ENCODE results near the gene ANKRD16. TPM values are rescaled to one million over a fixed set of nuclear protein-coding genes. Genes with fewer than 3 reads are reported as not detected.

ANKRD16 gene
- total RNA-seq, 2 experiments from 2014 or later: 3.3 to 5.4 TPM

- Mint-ChIP-seq H3K36me3 (ENCODE audit: low read depth) (peaks cover 49% of the 10 kb centered on the region), H3K27ac (no peak overlapping the region), H3K27me3 (no peaks in the 10 kb centered on the region), H3K4me3 (no peak overlapping the region), H3K4me1 (peaks cover 37% of the 10 kb centered on the region), H3K9me3 (peaks cover 8% of the 10 kb centered on the region)
- ChIA-PET CTCF (no interaction called here), POLR2A (interaction anchor here (0.6 kb wide), 1 partner anchor 274 kb away, joined by 5 read pairs; no protein-coding TSS in a partner anchor)
- DNase-seq: no peak
Measured at GRCh38 chr10:5897504-5897903, 7.8 kb upstream of the ANKRD16 start.

GRCh38 chr10:5897053-5897340 lies 7.3 kb upstream of the ANKRD16 start:
- POLR2A ChIA-PET: no interaction called here
- peaks cover 8% of the 10 kb centered on the region for H3K9me3 Mint-ChIP-seq
- no peak overlapping the region for H3K27ac Mint-ChIP-seq
- no peaks in the 10 kb centered on the region for H3K27me3 Mint-ChIP-seq
- no peak overlapping the region for H3K4me3 Mint-ChIP-seq
- peaks cover 42% of the 10 kb centered on the region for H3K4me1 Mint-ChIP-seq
- H3K36me3 Mint-ChIP-seq (ENCODE audit: low read depth): peaks cover 47% of the 10 kb centered on the region
- CTCF ChIA-PET: no interaction called here
- DNase-seq: no peak

DNA sequence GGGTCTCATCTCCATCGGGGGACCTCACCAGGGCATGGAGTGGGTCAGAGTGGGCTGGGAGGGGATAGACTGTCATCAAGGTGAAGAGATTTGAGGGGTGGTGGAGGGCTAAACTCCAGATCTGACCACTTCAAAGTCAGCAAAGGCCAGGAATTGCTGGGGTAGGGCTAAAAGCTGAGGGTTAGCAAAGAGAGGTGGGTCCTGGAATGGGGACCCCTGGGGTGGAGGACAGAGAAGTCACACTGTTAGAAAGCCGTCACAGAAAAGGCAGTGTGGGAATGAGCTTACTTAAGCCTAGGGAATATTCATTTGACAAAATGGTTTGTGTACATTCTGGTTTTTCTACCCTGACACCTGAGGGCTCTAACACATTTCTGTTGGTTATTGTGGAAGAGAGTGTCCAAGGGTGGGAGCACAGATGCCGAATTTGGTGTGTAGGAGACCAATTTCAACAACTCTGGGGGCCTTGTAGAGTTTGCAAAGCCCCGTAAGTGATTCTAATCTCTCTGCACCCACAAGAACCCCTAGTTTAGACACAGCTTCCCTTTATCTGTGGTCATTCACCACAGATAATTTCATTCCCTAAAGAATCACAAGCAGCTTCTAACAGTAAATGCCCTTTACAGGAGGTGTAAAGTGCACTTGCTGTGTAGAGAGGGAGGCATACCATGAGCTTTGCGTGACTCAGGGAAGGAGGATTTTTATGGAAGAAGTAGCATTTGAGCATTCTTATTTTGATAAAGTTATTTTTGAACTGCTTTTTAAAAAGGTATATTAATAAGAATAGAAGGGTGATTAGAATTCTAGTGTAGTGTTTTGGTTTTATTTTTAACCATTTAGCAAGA lies 6.7 kb upstream of the ANKRD16 start:
- no peaks in the 10 kb centered on the region for H3K27me3 Mint-ChIP-seq
- peaks cover 47% of the 10 kb centered on the region for H3K4me1 Mint-ChIP-seq
- peaks cover 44% of the 10 kb centered on the region for H3K36me3 Mint-ChIP-seq (ENCODE audit: low read depth)
- peak overlapping the region; percentile 2 for H3K4me3 Mint-ChIP-seq
- no peak for DNase-seq
- POLR2A ChIA-PET: no interaction called here
- peaks cover 8% of the 10 kb centered on the region for H3K9me3 Mint-ChIP-seq
- CTCF ChIA-PET: no interaction called here
- H3K27ac Mint-ChIP-seq: peak overlapping the region; percentile 53

DNA sequence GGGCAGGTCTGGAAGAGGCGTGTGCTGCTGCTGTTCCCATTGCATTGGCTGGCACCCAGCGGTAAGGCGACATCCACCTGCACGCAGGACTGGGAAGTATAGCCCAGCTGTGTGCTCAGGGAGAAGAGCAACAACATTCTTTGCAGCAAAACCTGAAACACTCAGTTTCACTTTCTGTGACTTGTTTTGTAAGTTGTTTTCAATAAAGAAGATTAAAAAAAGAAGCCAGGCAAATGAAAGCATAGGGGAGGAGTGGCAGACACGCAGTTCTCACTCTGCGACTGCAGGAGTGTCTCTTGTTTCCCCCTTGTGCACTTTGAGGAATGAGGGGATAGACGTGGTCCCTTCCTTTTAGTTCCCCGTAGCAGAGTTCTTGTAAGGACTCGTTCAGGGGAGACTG lies 6.1 kb upstream of the ANKRD16 start:
- Mint-ChIP-seq H3K36me3 (ENCODE audit: low read depth) (peaks cover 47% of the 10 kb centered on the region), H3K4me1 (peaks cover 53% of the 10 kb centered on the region), H3K27me3 (no peaks in the 10 kb centered on the region), H3K27ac (peak overlapping the region; percentile 53), H3K4me3 (peak overlapping the region; percentile 2), H3K9me3 (peaks cover 8% of the 10 kb centered on the region)
- DNase-seq: no peak
- ChIA-PET POLR2A (interaction anchor here (1.1 to 1.5 kb wide), 2 partner anchors 9 to 81 kb away, joined by 3 read pairs; no protein-coding TSS in a partner anchor), CTCF (no interaction called here)

DNA sequence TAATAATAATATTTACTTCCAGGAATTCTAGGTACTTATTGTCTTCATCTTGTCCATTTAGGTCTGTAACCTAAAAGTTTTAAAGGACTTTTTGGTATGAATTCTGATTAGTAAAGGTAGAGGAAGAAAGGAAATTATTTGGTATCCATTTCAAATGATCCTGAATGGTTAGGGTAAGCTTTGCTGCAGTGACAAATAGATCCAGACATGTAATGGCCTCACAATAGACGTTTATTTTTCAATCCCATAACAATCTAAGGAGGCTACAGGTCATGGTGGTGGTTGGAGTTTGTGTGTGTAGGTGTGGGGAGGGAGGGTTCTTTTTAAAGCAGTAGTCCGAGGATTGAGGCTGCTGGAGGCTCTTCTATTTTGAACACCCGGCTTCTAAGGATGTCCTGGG lies 5.7 kb upstream of the ANKRD16 start:
- no peak overlapping the region for H3K4me3 Mint-ChIP-seq

GRCh38 chr10:5894873-5895272 lies 5.2 kb upstream of the ANKRD16 start:
- Mint-ChIP-seq H3K27ac (no peak overlapping the region), H3K36me3 (ENCODE audit: low read depth) (peaks cover 49% of the 10 kb centered on the region), H3K4me3 (no peak overlapping the region), H3K9me3 (peaks cover 8% of the 10 kb centered on the region), H3K27me3 (no peaks in the 10 kb centered on the region), H3K4me1 (peaks cover 56% of the 10 kb centered on the region)
- CTCF ChIA-PET: no interaction called here
- DNase-seq: no peak
- POLR2A ChIA-PET: interaction anchor here (1.0 to 1.5 kb wide), 3 partner anchors 8 to 82 kb away, joined by 3 read pairs; no protein-coding TSS in a partner anchor

More for the DNA sequence above, 5.7 kb upstream of the ANKRD16 start:
- H3K27me3 Mint-ChIP-seq: no peaks in the 10 kb centered on the region
- H3K4me1 Mint-ChIP-seq: peaks cover 56% of the 10 kb centered on the region
- CTCF ChIA-PET: no interaction called here
- DNase-seq: no peak
- POLR2A ChIA-PET: interaction anchor here (1.1 to 1.5 kb wide), 2 partner anchors 9 to 81 kb away, joined by 3 read pairs; no protein-coding TSS in a partner anchor
- H3K9me3 Mint-ChIP-seq: peaks cover 8% of the 10 kb centered on the region
- peaks cover 49% of the 10 kb centered on the region for H3K36me3 Mint-ChIP-seq (ENCODE audit: low read depth)
- H3K27ac Mint-ChIP-seq: peak overlapping the region; percentile 53

DNA sequence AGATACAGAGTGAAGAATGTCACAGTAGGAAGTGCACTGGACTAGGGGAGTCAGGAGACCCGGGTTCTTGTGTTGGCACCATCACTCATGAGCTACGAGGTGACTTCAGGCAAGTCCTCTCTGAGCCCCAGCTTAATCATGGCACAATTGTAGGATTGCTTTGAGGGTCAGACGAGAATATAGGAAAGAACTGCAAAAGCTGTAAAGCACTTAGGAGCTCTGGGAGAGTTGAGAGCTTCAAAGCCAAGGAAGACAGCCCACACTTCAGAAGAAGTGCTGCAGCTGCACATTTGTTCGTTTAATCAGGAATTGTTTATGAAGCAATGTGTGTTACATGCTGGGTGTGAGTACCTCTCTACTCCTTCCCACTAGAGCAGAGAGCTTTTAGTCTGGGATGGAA lies 4.7 kb upstream of the ANKRD16 start:
- ChIA-PET POLR2A (interaction anchor here (1.0 to 1.5 kb wide), 3 partner anchors 8 to 82 kb away, joined by 3 read pairs; no protein-coding TSS in a partner anchor), CTCF (interaction anchor here (1.6 kb wide), 1 partner anchor 143 kb away, joined by 3 read pairs; no protein-coding TSS in a partner anchor)
- H3K9me3 Mint-ChIP-seq: peaks cover 8% of the 10 kb centered on the region
- DNase-seq: no peak
- peaks cover 56% of the 10 kb centered on the region for H3K4me1 Mint-ChIP-seq
- no peak overlapping the region for H3K4me3 Mint-ChIP-seq
- no peaks in the 10 kb centered on the region for H3K27me3 Mint-ChIP-seq
- H3K36me3 Mint-ChIP-seq (ENCODE audit: low read depth): peaks cover 49% of the 10 kb centered on the region
- no peak overlapping the region for H3K27ac Mint-ChIP-seq

GRCh38 chr10:5893321-5893720 lies 3.6 kb upstream of the ANKRD16 start:
- no peaks in the 10 kb centered on the region for H3K27me3 Mint-ChIP-seq
- peaks cover 61% of the 10 kb centered on the region for H3K4me1 Mint-ChIP-seq
- no peak overlapping the region for H3K27ac Mint-ChIP-seq
- H3K4me3 Mint-ChIP-seq: no peak overlapping the region
- H3K36me3 Mint-ChIP-seq (ENCODE audit: low read depth): peaks cover 49% of the 10 kb centered on the region
- H3K9me3 Mint-ChIP-seq: peaks cover 8% of the 10 kb centered on the region
- DNase-seq: no peak
- CTCF ChIA-PET: interaction anchor here (1.6 kb wide), 2 partner anchors 84 to 144 kb away, joined by 3 to 5 read pairs; partner anchors contain the start of gene IL15RA
- POLR2A ChIA-PET: interaction anchor here (0.6 to 1.2 kb wide), 2 partner anchors 32 to 80 kb away, joined by 3 read pairs; partner anchors contain the start of gene GDI2

- peaks cover 41% of the 10 kb centered on the region for H3K36me3 Mint-ChIP-seq (ENCODE audit: low read depth)
- no peaks in the 10 kb centered on the region for H3K9me3 Mint-ChIP-seq
- DNase-seq: no peak
- H3K4me1 Mint-ChIP-seq: peaks cover 64% of the 10 kb centered on the region
- H3K4me3 Mint-ChIP-seq: peak overlapping the region; percentile 12
- CTCF ChIA-PET: no interaction called here
- H3K27me3 Mint-ChIP-seq: no peaks in the 10 kb centered on the region
- H3K27ac Mint-ChIP-seq: peak overlapping the region; percentile 4
- POLR2A ChIA-PET: interaction anchor here (0.8 to 3.1 kb wide), 2 partner anchors 78 to 719 kb away, joined by 3 to 42 read pairs; partner anchors contain the start of gene GDI2
Measured at GRCh38 chr10:5892007-5892406, 2.3 kb upstream of the ANKRD16 start.

- ChIA-PET CTCF (no interaction called here), POLR2A (interaction anchor here (1.4 to 4.3 kb wide), 9 partner anchors 8 to 207 kb away, joined by 3 to 42 read pairs (median 7); partner anchors contain the start of genes GDI2, IL15RA and TASOR2)
- Mint-ChIP-seq H3K27ac (peak overlapping the region; percentile 68), H3K27me3 (no peaks in the 10 kb centered on the region), H3K4me1 (peaks cover 57% of the 10 kb centered on the region), H3K9me3 (no peaks in the 10 kb centered on the region), H3K36me3 (ENCODE audit: low read depth) (peaks cover 41% of the 10 kb centered on the region), H3K4me3 (peak overlapping the region; percentile 91)
- DNase-seq: no peak
Measured at GRCh38 chr10:5891009-5891408, 1.3 kb upstream of the ANKRD16 start.

GRCh38 chr10:5890452-5890915 lies 791 bp upstream of the ANKRD16 start:
- Mint-ChIP-seq H3K4me1 (peaks cover 52% of the 10 kb centered on the region), H3K27ac (peak overlapping the region; percentile 68), H3K27me3 (no peaks in the 10 kb centered on the region), H3K4me3 (peak overlapping the region; percentile 91), H3K36me3 (ENCODE audit: low read depth) (peaks cover 41% of the 10 kb centered on the region), H3K9me3 (no peaks in the 10 kb centered on the region)
- DNase-seq: peak; percentile 41
- CTCF ChIA-PET: interaction anchor here (0.9 to 1.7 kb wide), 9 partner anchors 13 to 254 kb away, joined by 3 to 9 read pairs (median 5); partner anchors contain the start of genes GDI2, IL15RA and TASOR2
- POLR2A ChIA-PET: interaction anchor here (0.7 to 4.3 kb wide), 17 partner anchors 8 to 221 kb away, joined by 3 to 42 read pairs (median 4); partner anchors contain the start of genes GDI2, IL15RA and TASOR2

DNA sequence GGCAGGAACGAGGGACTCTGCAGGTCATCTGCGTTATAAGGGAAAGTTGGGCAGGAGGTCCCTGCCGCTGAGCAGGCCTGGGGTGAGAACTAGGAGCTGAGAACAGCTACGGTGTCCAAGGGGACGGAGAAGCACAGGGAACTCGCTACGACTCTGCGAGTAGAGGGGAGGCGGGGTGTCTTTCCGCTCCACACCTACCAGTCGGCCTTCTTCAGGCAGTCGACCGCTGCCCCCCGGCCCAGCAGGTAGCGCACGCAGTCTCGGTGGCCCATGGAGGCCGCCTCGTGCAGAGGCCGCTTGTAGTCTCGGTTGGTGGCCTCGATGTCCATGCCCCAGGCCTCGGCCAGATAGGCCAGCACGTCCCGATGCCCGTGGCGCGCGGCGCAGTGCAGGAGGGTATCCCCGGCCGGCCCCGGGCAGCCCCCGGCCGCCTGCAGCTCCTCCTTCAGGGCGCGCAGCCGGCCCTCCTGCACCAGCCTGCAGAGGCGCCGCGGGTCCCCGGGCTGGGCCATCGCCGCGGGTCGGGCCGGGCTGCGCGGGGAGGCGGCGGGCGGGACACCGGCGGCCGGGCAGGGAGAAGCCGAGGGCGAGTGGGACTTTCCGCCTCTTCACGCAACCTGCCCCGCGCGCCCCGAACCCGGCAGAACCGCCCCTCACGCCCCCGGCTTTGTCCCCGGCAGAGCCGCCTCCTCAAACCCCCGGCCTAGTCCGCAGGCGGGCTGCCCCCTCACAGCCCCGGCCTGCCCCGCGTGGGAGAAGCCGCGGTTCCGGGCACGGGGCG lies 660 bp downstream of the ANKRD16 start:
- Mint-ChIP-seq H3K27me3 (no peaks in the 10 kb centered on the region), H3K9me3 (no peaks in the 10 kb centered on the region), H3K4me1 (peaks cover 41% of the 10 kb centered on the region), H3K4me3 (peak overlapping the region; percentile 84), H3K36me3 (ENCODE audit: low read depth) (peaks cover 32% of the 10 kb centered on the region), H3K27ac (no peak overlapping the region)
- POLR2A ChIA-PET: interaction anchor here (0.7 to 4.3 kb wide), 14 partner anchors 12 to 205 kb away, joined by 3 to 42 read pairs (median 6); partner anchors contain the start of genes GDI2, IL15RA and TASOR2
- CTCF ChIA-PET: interaction anchor here (0.5 to 2.7 kb wide), 10 partner anchors 11 to 411 kb away, joined by 3 to 9 read pairs (median 5); partner anchors contain the start of genes GDI2 and IL15RA
- DNase-seq: peak; percentile 49
